ENCODE results near the gene CRTC3.
"Not testable (repeated sequence)": the region's sequence is repeated elsewhere in the genome, so short reads cannot be mapped to it uniquely, and the experiment has no call there.

GRCh38 chr15:90667755-90668345 is 138.1 kb downstream of the CRTC3 start:
- TF ChIP-seq AHR (CRISPR knock-in tag; IDR thresholded peaks at IDR 0.05); CTCF (CRISPR knock-in tag; IDR thresholded peaks at IDR 0.05); CHCHD3 (CRISPR knock-in tag; IDR thresholded peaks at IDR 0.05); EP300 (IDR thresholded peaks at IDR 0.05; ENCODE audit: low read depth in 2 of 2, low read length in 2 of 2); EP300 (CRISPR knock-in tag; IDR thresholded peaks at IDR 0.05; ENCODE audit: borderline replicate concordance); ZNF512 (CRISPR knock-in tag; IDR thresholded peaks at IDR 0.05): not testable (repeated sequence)
